Endothelial cell (in vitro differentiated cells): ENCODE results near the gene NXPH2. TPM values are rescaled to one million over a fixed set of nuclear protein-coding genes. Genes with fewer than 3 reads are reported as not detected.

ENCODE experiments used
- DNase-seq: peaks from one replicate; pipeline ENCODE4 v3.0.0; 2021; ENCODE audit warnings: low spot score
- H3K27ac Mint-ChIP-seq: one replicate; pipeline ENCODE4 v1.8.0; 2021; ENCODE audit warnings: mixed read lengths, inconsistent platforms; ENCODE audit not compliant: unreplicated experiment
- H3K27me3 Mint-ChIP-seq: one replicate; pipeline ENCODE4 v1.8.0; 2021; ENCODE audit warnings: mild to moderate bottlenecking, moderate library complexity, mixed read lengths, inconsistent platforms; ENCODE audit not compliant: unreplicated experiment
- H3K36me3 Mint-ChIP-seq: one replicate; pipeline ENCODE4 v1.8.0; 2021; ENCODE audit warnings: mild to moderate bottlenecking, low read depth, mixed read lengths, inconsistent platforms; ENCODE audit not compliant: unreplicated experiment
- H3K4me1 Mint-ChIP-seq: one replicate; pipeline ENCODE4 v1.8.0; 2021; ENCODE audit warnings: mild to moderate bottlenecking, mixed read lengths, inconsistent platforms; ENCODE audit not compliant: unreplicated experiment
- H3K4me3 Mint-ChIP-seq: one replicate; pipeline ENCODE4 v1.8.0; 2021; ENCODE audit warnings: mild to moderate bottlenecking, mixed read lengths, inconsistent platforms; ENCODE audit not compliant: unreplicated experiment
- H3K9me3 Mint-ChIP-seq: one replicate; pipeline ENCODE4 v1.8.0; 2021; ENCODE audit warnings: mixed read lengths, inconsistent platforms; ENCODE audit not compliant: unreplicated experiment
- CTCF ChIP-seq: fragments of 200-600 bp; sonication (generic); IDR thresholded peaks from one replicate; pipeline ENCODE4 v1.5.0; 2021; ENCODE audit warnings: antibody characterized with exemption; ENCODE audit not compliant: unreplicated experiment
- total RNA-seq: library from RNA; stranded (reverse); fragmentation: NEBNext Ultra II Directional; extraction: Animal tissue kit (Norgen Biotek cat#: 25700); gene quantifications from one replicate; pipeline ENCODE4 v1.2.1, GENCODE V29; 2021; ENCODE audit not compliant: unreplicated experiment

The NXPH2 gene
- total RNA-seq, 1 donor from 2014 or later = 3.4 TPM

GRCh38 chr2:138818556-138818955 lies 38.4 kb upstream of the NXPH2 start:
- Mint-ChIP-seq H3K36me3 (no peaks in the 10 kb centered on the region), H3K9me3 (no peaks in the 10 kb centered on the region), H3K27ac (no peak overlapping the region), H3K27me3 (no peaks in the 10 kb centered on the region), H3K4me1 (no peaks in the 10 kb centered on the region), H3K4me3 (no peak overlapping the region)
- TF ChIP-seq CTCF = no peak
- DNase-seq = no peak

DNA sequence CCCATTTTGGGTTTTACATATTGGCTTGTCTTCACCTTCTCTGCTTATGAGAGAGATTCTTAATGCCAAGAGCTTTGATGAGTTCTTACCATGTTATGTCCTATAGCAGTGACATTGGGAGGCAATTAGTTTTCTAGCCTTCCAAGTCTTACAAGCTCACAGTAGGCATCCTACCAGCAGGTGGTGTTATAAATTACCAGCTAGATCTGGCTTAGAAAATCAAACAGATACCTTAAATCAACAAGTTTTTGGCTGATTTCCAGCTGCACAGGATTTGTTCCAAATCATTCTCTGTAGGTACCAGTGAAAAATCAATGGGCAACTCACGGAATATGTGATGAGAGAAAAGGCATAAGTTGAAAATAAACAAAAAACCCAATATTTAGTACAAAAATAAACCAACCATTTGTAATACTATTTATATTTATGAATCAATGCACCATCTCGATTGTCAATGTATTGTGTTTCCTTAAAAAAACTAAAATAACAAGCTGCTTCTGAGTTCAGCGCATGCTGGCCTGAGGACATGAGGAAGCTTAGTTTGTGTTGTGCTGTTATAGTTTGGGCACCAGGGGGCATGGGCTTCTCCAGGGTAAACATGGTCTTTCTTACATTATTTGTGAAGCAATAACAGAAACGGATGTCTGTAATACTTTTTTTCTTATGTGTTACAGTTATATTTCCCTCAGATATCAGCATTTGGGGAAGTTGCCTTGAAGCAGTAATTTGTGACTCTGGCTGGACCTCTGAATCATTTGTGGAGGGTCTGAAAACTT lies 34.1 kb upstream of the NXPH2 start:
- no peaks in the 10 kb centered on the region for H3K9me3 Mint-ChIP-seq
- peaks cover 8% of the 10 kb centered on the region for H3K4me1 Mint-ChIP-seq
- no peak overlapping the region for H3K4me3 Mint-ChIP-seq
- no peaks in the 10 kb centered on the region for H3K36me3 Mint-ChIP-seq
- peak; percentile 50 for TF ChIP-seq CTCF
- H3K27ac Mint-ChIP-seq = no peak overlapping the region
- H3K27me3 Mint-ChIP-seq = no peaks in the 10 kb centered on the region
- DNase-seq = no peak

DNA sequence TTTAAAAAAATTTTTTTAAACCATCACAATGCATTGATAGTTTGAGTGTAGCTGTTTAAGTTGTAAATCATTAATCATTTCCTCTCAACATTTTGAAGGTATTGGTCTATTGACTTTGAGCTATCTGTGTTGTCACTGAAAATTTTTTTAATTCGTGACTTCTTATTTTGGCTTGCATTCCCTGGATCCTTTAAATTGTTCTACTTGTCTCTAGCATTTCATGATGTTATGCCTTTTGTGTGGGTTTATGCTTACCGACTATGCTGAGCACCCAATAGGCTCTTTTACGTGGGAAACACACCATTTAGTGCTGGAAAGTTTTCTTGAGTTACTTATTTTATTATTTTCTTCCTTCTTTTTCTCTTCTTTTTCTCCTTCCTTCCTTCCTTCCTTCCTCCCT lies 31.2 kb upstream of the NXPH2 start:
- no peak for DNase-seq
- H3K9me3 Mint-ChIP-seq = no peaks in the 10 kb centered on the region
- no peaks in the 10 kb centered on the region for H3K27me3 Mint-ChIP-seq
- H3K4me3 Mint-ChIP-seq = no peak overlapping the region
- no peaks in the 10 kb centered on the region for H3K36me3 Mint-ChIP-seq
- TF ChIP-seq CTCF = no peak
- H3K27ac Mint-ChIP-seq = no peak overlapping the region
- peaks cover 8% of the 10 kb centered on the region for H3K4me1 Mint-ChIP-seq

- Mint-ChIP-seq H3K9me3 (peaks cover 10% of the 10 kb centered on the region), H3K4me3 (no peak overlapping the region), H3K27ac (no peak overlapping the region), H3K4me1 (no peaks in the 10 kb centered on the region), H3K27me3 (peaks cover 5% of the 10 kb centered on the region), H3K36me3 (no peaks in the 10 kb centered on the region)
- no peak for DNase-seq
- TF ChIP-seq CTCF = no peak
Observed at GRCh38 chr2:138794724-138795123, 14.5 kb upstream of the NXPH2 start.

- Mint-ChIP-seq H3K36me3 (no peaks in the 10 kb centered on the region), H3K4me3 (no peak overlapping the region), H3K9me3 (no peaks in the 10 kb centered on the region), H3K27me3 (no peaks in the 10 kb centered on the region), H3K27ac (no peak overlapping the region), H3K4me1 (no peaks in the 10 kb centered on the region)
- peak; percentile 80 for TF ChIP-seq CTCF
- DNase-seq = peak; percentile 48
Observed at GRCh38 chr2:138787053-138787666, 7.0 kb upstream of the NXPH2 start.
